Measurements from ENCODE around the gene ZC3H12C. TPM values are rescaled to one million over a fixed set of nuclear protein-coding genes. Genes with fewer than 3 reads are reported as not detected.

The ZC3H12C gene
- total RNA-seq, 1 donor from 2014 or later, result 25.4 TPM

DNA sequence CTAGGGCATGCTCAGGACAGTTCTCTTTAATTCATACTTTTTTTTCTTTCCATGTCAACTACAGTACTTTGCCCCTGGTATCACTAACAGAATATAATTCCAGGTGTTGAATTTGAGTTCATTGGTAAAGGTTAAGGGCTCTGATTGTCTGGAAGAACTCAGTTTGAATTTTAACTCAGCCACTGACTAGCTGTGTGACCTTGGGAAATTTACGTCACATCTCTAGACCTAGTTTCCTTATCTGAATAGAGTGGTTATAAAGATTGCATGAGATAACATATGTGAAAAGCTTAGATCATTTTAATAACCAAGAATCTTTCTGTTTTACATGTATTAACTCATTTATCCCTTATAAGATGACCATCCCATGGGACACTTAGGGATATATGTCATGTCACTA lies 15.8 kb upstream of the ZC3H12C start:
- no peak for DNase-seq

- peak; percentile 65 for DNase-seq
These were observed 15.3 kb upstream of the ZC3H12C start for GRCh38 chr11:110077831-110078325.

DNA sequence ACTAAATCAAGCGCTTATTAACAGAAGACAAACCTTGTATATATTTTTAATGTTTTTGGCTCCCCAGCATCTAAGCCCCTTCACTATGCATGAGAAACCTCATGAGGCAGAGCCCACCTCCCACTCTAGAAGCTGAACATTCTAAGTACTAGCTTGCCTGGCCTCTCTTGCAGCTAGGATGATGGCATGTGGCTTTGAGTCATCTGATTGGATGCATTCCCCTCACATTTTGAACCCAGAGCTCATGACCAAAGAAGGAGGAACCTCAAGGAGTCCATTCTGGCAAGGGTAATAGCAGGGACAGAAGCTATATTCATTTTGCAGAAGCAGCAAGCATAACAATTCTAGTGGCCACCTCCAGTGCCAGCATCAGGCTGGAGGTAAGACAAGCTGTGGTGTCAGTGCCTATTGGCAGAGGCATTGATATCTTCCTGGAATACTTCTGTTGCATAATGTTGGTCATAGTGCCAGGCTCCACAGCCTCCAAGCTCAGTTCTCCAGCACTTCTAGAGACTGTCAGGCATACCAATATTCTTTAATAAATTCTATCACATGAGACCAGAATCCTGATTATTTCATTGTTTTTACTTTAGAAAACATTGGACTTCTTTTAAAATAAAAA lies 14.2 kb upstream of the ZC3H12C start:
- no peak for DNase-seq

DNA sequence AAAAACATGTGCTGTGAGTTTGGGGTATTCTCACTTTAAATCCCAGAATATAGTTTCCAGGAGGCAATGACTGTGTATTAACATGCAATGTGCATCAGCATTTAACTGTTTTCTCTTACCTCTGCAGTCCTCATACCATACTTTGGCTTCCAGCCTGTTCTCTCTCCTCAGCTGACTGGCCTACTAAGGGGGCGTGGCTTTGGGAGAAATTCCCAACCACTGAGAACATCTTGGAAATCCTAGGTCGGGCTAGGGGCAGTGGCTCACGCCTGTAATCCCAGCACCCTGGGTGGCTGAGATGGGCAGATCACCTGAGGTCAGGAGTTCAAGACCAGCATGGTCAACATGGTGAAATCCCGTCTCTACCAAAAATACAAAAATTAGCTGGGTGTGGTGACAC lies 13.5 kb upstream of the ZC3H12C start:
- no peak for DNase-seq

DNA sequence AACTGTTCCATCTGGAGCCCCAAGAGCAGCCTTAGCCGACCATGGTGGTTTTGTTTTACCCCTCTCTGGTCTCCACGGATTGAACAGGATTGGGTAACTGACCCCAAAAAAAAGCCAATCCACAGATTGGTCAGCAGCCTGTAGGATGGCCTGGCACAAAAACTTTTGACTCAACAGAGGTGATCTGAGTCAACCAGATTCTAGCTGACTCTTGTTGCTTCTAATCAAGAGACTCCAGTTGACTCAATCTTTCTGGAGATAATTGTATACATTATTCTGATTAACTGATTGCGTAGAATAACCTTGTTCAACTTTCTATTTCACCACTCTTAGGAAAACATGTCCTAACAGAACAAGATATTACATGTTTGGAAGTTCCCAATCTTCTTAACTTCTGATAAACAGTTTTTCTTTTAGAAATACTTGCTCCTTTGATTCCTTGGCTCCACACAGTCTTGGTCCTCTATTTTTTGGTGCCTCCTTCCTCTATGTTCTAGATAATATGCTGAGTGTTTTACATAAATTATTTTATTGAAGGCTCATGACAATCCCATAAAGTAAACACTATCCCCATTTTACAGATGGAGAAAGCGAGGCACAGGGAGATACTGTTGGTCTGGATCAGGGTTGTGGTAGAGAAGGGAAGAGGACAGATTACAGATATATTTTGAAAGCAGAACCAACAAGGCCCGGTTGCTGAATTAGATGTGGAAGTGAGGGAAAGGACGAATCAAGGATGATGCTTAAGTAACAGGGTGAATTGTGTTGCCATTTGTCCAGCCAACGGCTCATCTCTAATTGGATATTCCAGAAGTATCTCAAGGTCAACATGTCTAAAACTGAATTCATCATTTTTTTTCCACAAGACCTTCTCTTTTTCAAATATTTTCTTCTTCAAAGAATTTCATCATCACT lies 11.5 kb upstream of the ZC3H12C start:
- DNase-seq, result no peak

DNA sequence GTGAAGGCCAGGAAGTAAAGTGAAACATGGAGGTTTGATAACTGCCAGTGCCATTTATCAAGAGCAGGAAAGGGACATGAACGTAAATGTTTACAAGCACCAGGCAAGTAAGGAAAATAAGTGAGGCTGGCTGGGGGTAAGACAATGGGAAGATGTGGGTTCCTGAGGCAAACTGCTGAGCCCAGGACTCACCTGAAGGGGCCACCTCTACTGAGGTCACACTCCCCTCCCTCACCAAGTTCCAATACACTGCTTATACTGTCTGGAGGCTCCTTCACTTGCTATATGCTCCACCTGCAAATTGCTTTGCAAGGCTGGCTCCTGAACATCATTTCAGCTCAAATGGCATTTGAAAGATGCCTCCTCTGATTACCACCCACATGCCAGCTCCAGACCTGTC lies 10.3 kb upstream of the ZC3H12C start:
- DNase-seq, result no peak

GRCh38 chr11:110085255-110085838 lies 7.8 kb upstream of the ZC3H12C start:
- DNase-seq, result no peak

DNA sequence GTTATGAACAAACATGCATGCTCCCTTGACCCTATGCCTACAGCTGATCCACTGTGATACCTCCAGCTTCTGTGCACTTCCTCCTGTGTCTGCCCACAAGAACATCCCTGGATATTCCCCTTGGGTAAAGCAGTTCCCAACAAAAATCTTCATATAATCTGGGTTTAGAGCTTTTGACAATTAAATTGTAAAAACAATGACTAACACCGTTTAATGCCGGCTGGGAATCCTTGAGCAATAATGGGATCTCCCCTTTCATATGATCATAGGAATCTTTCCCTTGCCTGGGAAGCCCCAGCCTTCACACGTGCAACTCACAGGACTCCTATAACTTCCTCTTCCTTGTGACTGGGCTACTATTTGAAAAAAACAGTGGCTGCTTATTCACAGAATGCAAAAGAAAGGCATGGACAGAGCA lies 6.3 kb upstream of the ZC3H12C start:
- peak; percentile 73 for DNase-seq

GRCh38 chr11:110087812-110088534 lies 5.2 kb upstream of the ZC3H12C start:
- no peak for DNase-seq

DNA sequence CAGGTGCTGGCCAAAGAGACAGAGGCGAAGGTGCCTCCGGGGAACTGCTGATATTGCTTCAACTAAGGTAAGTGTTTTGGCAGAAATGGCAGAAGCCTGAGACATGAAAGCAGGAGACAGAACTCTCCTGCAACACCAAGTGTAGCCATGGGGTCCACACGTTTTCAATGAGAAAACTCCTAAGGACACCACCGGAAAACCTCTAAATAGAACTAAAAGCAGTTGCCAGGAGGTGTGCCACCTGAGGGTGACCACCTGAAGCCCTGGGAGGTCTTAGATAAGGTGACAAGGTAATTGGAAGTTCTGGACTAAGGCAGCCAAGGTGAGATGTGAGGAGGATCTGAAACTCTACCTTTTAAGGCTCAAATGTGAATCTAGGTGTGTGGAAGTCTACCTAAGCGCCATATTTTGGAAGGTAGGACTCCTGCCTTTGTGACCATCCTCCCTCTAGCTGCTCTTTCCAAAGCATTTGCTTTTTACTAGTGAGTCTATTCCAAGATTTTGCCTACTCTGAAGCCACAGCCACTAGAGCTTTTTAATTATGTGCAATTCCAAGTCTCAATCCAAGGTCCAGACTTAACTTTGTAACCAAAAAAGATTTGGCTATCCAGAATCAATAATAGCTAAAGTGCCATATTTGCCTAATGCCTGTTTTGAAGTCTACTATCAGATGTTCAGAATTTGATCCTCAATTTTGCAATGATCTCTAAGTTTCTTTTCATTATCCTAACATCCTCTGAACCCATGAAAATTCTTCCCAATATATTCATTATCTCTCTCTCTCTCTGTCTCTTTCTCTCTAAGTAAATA lies 4.5 kb upstream of the ZC3H12C start:
- no peak for DNase-seq

DNA sequence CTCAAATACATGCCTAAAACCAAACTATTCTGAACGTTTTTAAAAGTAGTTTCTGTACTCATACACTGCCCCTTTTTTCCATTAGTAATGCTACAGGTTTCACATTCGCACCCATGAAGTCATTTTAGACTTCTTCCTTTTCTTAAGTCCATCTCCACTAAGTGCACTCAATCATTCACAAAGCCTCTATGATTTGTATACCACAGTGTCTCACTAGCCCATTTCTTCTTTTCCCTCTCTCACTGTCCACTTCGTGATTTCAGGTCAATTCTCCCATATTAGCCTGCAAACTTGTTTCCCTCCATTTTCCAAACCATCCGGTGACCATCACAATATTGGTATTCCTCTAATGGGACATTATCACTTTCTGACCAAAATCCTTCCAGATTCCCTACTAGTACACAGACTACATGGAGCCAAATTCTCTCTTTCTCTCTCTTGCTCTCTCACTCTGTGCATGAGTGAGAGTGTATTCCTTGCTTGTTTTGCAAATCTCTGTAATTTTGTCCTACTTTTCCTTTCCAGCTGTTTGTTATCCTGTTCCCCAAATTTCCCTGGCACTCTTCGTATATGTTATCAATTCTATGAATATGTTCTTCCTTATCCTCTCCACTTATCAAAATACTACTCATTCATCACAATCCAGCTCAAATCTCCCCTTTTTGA lies 3.4 kb upstream of the ZC3H12C start:
- no peak for DNase-seq

GRCh38 chr11:110090466-110091026 lies 2.6 kb upstream of the ZC3H12C start:
- no peak for DNase-seq

GRCh38 chr11:110092111-110092514 lies 1.1 kb upstream of the ZC3H12C start:
- peak; percentile 42 for DNase-seq

- DNase-seq, result peak; percentile 66
These were observed 460 bp downstream of the ZC3H12C start for GRCh38 chr11:110093407-110094297.

GRCh38 chr11:110094298-110095285 lies 1.4 kb downstream of the ZC3H12C start:
- DNase-seq, result peak; percentile 26

- peak; percentile 35 for DNase-seq
These were observed 2.4 kb downstream of the ZC3H12C start for GRCh38 chr11:110095554-110095953.

DNA sequence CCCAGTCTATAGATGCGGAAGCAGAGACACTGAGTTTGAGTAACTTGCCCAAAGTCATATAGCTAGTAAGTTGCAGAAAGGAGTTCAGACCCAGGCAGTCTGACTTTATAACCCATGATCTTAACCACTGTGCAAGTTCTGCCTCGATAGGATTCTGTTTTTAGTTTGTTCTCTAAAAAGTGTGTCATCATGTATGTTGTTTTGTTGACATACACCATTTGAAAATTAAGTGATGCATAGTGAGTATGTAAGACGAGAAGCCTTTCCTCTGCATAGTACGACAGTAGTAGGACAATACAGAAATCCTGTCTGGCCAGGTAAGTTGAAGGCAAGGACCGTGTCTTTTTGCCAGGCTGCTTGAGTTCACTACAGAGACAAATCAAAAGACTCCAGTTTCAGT lies 3.3 kb downstream of the ZC3H12C start:
- no peak for DNase-seq

DNA sequence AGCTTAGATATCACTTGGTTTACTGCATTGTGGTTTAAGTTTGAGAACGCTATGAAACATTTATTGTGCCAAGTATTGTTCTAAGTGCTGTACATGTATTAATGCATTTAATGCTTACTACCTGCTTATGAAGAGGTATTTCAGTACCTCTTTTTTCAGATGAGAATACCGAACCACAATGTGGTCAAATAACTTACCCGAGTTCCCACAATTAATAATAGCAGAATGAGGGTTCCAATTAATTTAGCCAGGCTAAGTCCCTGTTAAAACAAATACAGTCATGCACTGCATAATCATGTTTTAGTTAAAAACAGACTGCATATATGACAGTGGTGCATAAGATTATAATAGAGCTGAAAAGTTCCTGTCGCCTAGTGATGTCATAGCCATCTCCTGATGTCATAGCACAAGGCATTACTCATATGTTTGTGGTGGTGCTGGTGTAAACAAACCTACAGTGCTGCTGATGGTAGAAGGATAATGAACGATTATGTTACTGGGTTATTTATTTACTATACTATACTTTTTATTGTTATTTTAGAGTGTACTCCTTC lies 4.3 kb downstream of the ZC3H12C start:
- no peak for DNase-seq
